Measurements from ENCODE around the gene ABTB2.

DNA sequence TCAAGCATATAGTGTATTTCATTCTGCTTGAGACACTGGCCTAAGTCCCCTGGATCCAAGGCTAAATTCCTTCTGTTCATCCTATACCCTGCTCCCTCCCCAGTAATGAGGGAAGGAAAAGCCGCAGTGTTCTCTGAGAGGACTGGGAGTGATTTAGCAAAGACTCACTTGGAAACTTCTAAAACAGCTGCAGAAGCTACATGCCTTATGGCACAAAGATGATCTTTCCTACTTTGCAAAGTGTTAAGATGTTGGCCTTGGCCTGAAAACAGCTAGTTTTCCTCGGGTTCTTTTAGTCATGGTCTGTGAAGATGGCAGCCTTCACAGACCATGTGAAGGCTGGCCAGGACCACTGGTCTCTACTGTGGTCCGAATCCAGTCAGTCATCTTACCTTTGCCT is 65.7 kb downstream of the ABTB2 start:
- TF ChIP-seq, protein P1, sequence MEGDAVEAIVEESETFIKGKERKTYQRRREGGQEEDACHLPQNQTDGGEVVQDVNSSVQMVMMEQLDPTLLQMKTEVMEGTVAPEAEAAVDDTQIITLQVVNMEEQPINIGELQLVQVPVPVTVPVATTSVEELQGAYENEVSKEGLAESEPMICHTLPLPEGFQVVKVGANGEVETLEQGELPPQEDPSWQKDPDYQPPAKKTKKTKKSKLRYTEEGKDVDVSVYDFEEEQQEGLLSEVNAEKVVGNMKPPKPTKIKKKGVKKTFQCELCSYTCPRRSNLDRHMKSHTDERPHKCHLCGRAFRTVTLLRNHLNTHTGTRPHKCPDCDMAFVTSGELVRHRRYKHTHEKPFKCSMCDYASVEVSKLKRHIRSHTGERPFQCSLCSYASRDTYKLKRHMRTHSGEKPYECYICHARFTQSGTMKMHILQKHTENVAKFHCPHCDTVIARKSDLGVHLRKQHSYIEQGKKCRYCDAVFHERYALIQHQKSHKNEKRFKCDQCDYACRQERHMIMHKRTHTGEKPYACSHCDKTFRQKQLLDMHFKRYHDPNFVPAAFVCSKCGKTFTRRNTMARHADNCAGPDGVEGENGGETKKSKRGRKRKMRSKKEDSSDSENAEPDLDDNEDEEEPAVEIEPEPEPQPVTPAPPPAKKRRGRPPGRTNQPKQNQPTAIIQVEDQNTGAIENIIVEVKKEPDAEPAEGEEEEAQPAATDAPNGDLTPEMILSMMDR (IDR thresholded peaks at IDR 0.05), result no peak
- TF ChIP-seq PHF8 (IDR thresholded peaks at IDR 0.05; ENCODE audit: borderline replicate concordance, low read depth) (no peak), ZC3H11A (IDR thresholded peaks at IDR 0.05) (no peak), MYC (IDR thresholded peaks at IDR 0.05; ENCODE audit: borderline replicate concordance, low read length) (no peak), EP300 (IDR thresholded peaks at IDR 0.05) (no peak), MAZ (IDR thresholded peaks at IDR 0.05; ENCODE audit: borderline replicate concordance, low read depth, low read length) (no peak), CBX8 (IDR thresholded peaks at IDR 0.05) (no peak), BHLHE40 (IDR thresholded peaks at IDR 0.05; ENCODE audit: low read depth, low read length) (no peak), HDAC2 (IDR thresholded peaks at IDR 0.05) (no peak), CEBPB (IDR thresholded peaks at IDR 0.05) (no peak)
- TF ChIP-seq, protein P2, sequence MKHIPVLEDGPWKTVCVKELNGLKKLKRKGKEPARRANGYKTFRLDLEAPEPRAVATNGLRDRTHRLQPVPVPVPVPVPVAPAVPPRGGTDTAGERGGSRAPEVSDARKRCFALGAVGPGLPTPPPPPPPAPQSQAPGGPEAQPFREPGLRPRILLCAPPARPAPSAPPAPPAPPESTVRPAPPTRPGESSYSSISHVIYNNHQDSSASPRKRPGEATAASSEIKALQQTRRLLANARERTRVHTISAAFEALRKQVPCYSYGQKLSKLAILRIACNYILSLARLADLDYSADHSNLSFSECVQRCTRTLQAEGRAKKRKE (CRISPR knock-in tag; IDR thresholded peaks at IDR 0.05; ENCODE audit: low read depth), result no peak
- TF ChIP-seq, protein P3, sequence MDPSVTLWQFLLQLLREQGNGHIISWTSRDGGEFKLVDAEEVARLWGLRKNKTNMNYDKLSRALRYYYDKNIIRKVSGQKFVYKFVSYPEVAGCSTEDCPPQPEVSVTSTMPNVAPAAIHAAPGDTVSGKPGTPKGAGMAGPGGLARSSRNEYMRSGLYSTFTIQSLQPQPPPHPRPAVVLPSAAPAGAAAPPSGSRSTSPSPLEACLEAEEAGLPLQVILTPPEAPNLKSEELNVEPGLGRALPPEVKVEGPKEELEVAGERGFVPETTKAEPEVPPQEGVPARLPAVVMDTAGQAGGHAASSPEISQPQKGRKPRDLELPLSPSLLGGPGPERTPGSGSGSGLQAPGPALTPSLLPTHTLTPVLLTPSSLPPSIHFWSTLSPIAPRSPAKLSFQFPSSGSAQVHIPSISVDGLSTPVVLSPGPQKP (IDR thresholded peaks at IDR 0.05; ENCODE audit: low read depth, low read length), result no peak

All from A549 (cell line).